Ectodermal cell (in vitro differentiated cells): ENCODE data around the gene NUDT1.

Source experiments
- H3K27ac ChIP-seq: 2 replicates; pipeline ENCODE4 v1.7.0; 2013; ENCODE audit warnings: mild to moderate bottlenecking, low read depth, low read length; ENCODE audit not compliant: insufficient read depth, poor library complexity, severe bottlenecking
- H3K27me3 ChIP-seq: 2 replicates; pipeline ENCODE4 v1.7.0; 2013; ENCODE audit warnings: mild to moderate bottlenecking, low read length; ENCODE audit not compliant: insufficient read depth, control insufficient read depth, poor library complexity, severe bottlenecking
- H3K36me3 ChIP-seq: one replicate; pipeline ENCODE4 v1.7.0; 2013; ENCODE audit warnings: low read length; ENCODE audit not compliant: control insufficient read depth, insufficient read depth
- H3K4me1 ChIP-seq: one replicate; pipeline ENCODE4 v1.7.0; 2013; ENCODE audit warnings: low read length; ENCODE audit not compliant: control insufficient read depth, insufficient read depth
- H3K4me3 ChIP-seq: 2 replicates; pipeline ENCODE4 v1.7.0; 2013; ENCODE audit warnings: low read depth, low read length, control low read depth; ENCODE audit not compliant: insufficient read depth
- H3K9me3 ChIP-seq: 2 replicates; pipeline ENCODE4 v1.7.0; 2013; ENCODE audit warnings: mild to moderate bottlenecking, low read length, moderate library complexity; ENCODE audit not compliant: control insufficient read depth
- WGBS, 2 experiments: methylation state at CpG; one replicate each; pipeline ENCODE4 v1.1.7; 2013; ENCODE audit warnings: missing lambda C conversion rate in 2 of 2; 5-methylcytosine and 5-hydroxymethylcytosine counted together

NUDT1 gene

GRCh38 chr7:2276107-2276506, 34.1 kb downstream of the NUDT1 start:
- Histone ChIP-seq H3K27ac (no peak overlapping the region), H3K4me1 (no peaks in the 10 kb centered on the region), H3K36me3 (no peaks in the 10 kb centered on the region), H3K27me3 (no peaks in the 10 kb centered on the region), H3K9me3 (no peaks in the 10 kb centered on the region), H3K4me3 (no peak overlapping the region)
- 91 to 93% methylated on average over 18 of the region's 18 CpGs for WGBS, 2 experiments

GRCh38 chr7:2278026-2278425, 36.0 kb downstream of the NUDT1 start:
- 92 to 94% methylated on average over 11 of the region's 11 CpGs for WGBS, 2 experiments
- H3K4me3 ChIP-seq: no peak overlapping the region
- H3K27me3 ChIP-seq: no peaks in the 10 kb centered on the region

GRCh38 chr7:2279896-2280295, 37.9 kb downstream of the NUDT1 start:
- Histone ChIP-seq H3K4me3 (no peak overlapping the region), H3K27ac (no peak overlapping the region), H3K36me3 (no peaks in the 10 kb centered on the region), H3K27me3 (no peaks in the 10 kb centered on the region), H3K9me3 (no peaks in the 10 kb centered on the region), H3K4me1 (no peaks in the 10 kb centered on the region)
- 85 to 97% methylated on average over 4 of the region's 4 CpGs for WGBS, 2 experiments

More at GRCh38 chr7:2278026-2278425, 36.0 kb downstream of the NUDT1 start:
- Histone ChIP-seq H3K36me3 (no peaks in the 10 kb centered on the region), H3K9me3 (no peaks in the 10 kb centered on the region), H3K4me1 (no peaks in the 10 kb centered on the region), H3K27ac (no peak overlapping the region)

- Histone ChIP-seq H3K36me3 (no peaks in the 10 kb centered on the region), H3K4me3 (no peak overlapping the region), H3K27me3 (no peaks in the 10 kb centered on the region), H3K27ac (no peak overlapping the region), H3K4me1 (no peaks in the 10 kb centered on the region), H3K9me3 (no peaks in the 10 kb centered on the region)
- 90 to 98% methylated on average over 2 of the region's 2 CpGs for WGBS, 2 experiments
Observed at GRCh38 chr7:2280424-2280823, 38.4 kb downstream of the NUDT1 start.

GRCh38 chr7:2281541-2281940, 39.5 kb downstream of the NUDT1 start:
- WGBS, 2 experiments: 89 to 92% methylated on average over 9 of the region's 9 CpGs
- Histone ChIP-seq H3K4me1 (no peaks in the 10 kb centered on the region), H3K9me3 (no peaks in the 10 kb centered on the region), H3K27me3 (no peaks in the 10 kb centered on the region), H3K36me3 (no peaks in the 10 kb centered on the region), H3K4me3 (no peak overlapping the region), H3K27ac (no peak overlapping the region)

- no peaks in the 10 kb centered on the region for H3K9me3 ChIP-seq
- H3K27me3 ChIP-seq: no peaks in the 10 kb centered on the region
- no peak overlapping the region for H3K4me3 ChIP-seq
- H3K27ac ChIP-seq: no peak overlapping the region
- WGBS, 2 experiments: 79 to 80% methylated on average over 14 of the region's 14 CpGs
- no peaks in the 10 kb centered on the region for H3K36me3 ChIP-seq
- no peaks in the 10 kb centered on the region for H3K4me1 ChIP-seq
Observed at GRCh38 chr7:2282185-2282751, 40.2 kb downstream of the NUDT1 start.

GRCh38 chr7:2283074-2283473, 41.0 kb downstream of the NUDT1 start:
- no peaks in the 10 kb centered on the region for H3K9me3 ChIP-seq
- H3K36me3 ChIP-seq: no peaks in the 10 kb centered on the region
- 87 to 88% methylated on average over 20 of the region's 20 CpGs for WGBS, 2 experiments

GRCh38 chr7:2287745-2288144, 45.7 kb downstream of the NUDT1 start:
- Histone ChIP-seq H3K27ac (no peak overlapping the region), H3K36me3 (no peaks in the 10 kb centered on the region), H3K27me3 (no peaks in the 10 kb centered on the region), H3K9me3 (no peaks in the 10 kb centered on the region), H3K4me3 (no peak overlapping the region), H3K4me1 (no peaks in the 10 kb centered on the region)
- 89 to 93% methylated on average over 8 of the region's 8 CpGs for WGBS, 2 experiments

More at GRCh38 chr7:2283074-2283473, 41.0 kb downstream of the NUDT1 start:
- Histone ChIP-seq H3K27me3 (no peaks in the 10 kb centered on the region), H3K27ac (no peak overlapping the region), H3K4me1 (no peaks in the 10 kb centered on the region), H3K4me3 (no peak overlapping the region)

GRCh38 chr7:2288503-2288902, 46.5 kb downstream of the NUDT1 start:
- Histone ChIP-seq H3K36me3 (no peaks in the 10 kb centered on the region), H3K4me1 (no peaks in the 10 kb centered on the region), H3K27me3 (no peaks in the 10 kb centered on the region), H3K4me3 (no peak overlapping the region), H3K27ac (no peak overlapping the region), H3K9me3 (no peaks in the 10 kb centered on the region)
- WGBS, 2 experiments: 91 to 93% methylated on average over 8 of the region's 8 CpGs

- Histone ChIP-seq H3K4me3 (no peak overlapping the region), H3K9me3 (no peaks in the 10 kb centered on the region), H3K27me3 (no peaks in the 10 kb centered on the region), H3K36me3 (no peaks in the 10 kb centered on the region), H3K4me1 (no peaks in the 10 kb centered on the region), H3K27ac (no peak overlapping the region)
- 96% methylated on average over 20 of the region's 20 CpGs for WGBS, 2 experiments
Observed at GRCh38 chr7:2289111-2289586, 47.1 kb downstream of the NUDT1 start.

GRCh38 chr7:2289621-2290020, 47.6 kb downstream of the NUDT1 start:
- H3K4me3 ChIP-seq: no peak overlapping the region
- 93 to 94% methylated on average over 13 of the region's 13 CpGs for WGBS, 2 experiments
- no peaks in the 10 kb centered on the region for H3K27me3 ChIP-seq
- no peaks in the 10 kb centered on the region for H3K4me1 ChIP-seq
- no peak overlapping the region for H3K27ac ChIP-seq
- H3K36me3 ChIP-seq: no peaks in the 10 kb centered on the region
- no peaks in the 10 kb centered on the region for H3K9me3 ChIP-seq
